ENCODE measurements around the gene CACNG6.

The CACNG6 gene

DNA sequence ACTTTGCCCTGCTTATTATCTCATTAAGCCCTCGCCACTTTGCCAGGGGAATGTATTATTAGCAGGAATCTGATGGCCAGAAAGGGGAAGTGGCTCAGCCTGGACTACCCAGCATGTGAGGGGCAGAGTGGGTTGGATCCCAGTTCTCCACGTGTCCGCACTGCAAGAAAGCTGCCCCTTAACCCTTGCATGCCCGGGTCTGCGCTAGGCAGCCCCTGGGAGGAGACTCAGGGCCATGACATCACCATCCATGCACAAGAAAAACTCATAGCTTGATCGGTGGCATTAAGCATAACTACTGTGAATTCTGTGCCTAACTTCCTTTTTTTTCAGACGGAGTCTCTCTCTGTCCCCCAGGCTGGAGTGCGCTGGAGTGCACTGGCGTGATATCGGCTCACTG is 19.8 kb upstream of the CACNG6 start:
- no peak for DNase-seq

DNA sequence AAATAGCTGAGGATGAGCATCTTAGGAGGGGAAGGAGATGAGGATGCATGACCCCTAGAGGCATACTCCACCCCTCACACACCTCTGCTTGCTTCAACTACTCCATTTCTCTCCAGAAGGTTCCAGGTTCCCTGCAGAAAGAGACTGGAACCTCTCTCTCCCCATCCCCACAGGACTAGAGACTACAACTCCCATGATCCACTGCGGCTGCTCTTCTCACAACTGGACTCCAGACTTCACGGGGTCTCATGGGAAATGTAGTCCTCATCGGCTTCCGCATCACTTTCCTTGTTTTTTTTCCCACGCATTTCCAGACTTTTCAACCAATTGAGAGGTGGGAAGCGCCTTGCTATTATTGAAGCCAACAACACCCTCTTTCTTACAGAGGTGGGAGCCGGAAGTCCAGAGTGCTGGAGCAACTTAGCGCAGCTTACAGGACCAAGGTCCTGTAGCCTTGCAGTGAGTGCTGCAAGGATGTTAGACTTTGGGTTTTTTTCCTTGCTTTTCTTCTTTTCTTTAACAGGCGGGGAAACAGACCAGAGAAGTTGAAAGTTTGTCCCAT is 13.9 kb upstream of the CACNG6 start:
- peak; percentile 64 to 66 for DNase-seq

DNA sequence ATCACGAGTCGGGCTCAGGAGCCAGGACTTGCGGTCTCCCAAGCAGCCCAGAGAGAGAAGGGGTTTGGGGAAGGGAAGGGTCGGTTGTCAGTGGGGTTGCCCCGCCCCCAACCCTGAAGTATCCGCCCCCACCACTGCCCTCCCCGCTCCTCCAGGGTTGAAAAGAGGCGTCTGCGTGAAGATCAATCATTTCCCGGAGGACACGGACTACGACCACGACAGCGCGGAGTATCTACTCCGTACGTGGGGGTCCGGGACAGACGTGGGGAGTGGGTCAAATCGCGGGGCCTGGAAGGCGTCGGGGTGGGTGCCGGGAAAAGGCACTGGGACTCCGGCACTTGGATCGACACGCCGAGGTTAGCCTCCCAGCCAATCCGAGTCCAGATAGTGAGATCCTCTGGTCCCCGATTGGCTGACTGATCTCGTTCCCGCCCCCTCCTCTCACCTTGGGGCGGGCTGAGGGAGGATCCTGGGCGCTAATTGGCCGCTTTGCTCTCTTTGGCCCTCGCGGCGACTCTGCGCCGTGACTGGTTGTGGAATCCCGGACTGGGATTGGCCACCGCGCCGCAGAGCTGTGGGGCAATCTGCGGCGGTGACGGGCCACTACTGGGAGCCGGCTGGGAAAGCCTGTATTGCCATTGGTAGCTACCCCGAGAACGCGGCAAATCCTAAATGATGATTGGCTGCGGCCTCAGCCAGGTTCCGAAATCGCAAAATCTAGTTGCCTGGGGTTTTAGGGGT is 13.3 kb upstream of the CACNG6 start:
- peak in 1 of 2 donors; percentile 47 for DNase-seq

DNA sequence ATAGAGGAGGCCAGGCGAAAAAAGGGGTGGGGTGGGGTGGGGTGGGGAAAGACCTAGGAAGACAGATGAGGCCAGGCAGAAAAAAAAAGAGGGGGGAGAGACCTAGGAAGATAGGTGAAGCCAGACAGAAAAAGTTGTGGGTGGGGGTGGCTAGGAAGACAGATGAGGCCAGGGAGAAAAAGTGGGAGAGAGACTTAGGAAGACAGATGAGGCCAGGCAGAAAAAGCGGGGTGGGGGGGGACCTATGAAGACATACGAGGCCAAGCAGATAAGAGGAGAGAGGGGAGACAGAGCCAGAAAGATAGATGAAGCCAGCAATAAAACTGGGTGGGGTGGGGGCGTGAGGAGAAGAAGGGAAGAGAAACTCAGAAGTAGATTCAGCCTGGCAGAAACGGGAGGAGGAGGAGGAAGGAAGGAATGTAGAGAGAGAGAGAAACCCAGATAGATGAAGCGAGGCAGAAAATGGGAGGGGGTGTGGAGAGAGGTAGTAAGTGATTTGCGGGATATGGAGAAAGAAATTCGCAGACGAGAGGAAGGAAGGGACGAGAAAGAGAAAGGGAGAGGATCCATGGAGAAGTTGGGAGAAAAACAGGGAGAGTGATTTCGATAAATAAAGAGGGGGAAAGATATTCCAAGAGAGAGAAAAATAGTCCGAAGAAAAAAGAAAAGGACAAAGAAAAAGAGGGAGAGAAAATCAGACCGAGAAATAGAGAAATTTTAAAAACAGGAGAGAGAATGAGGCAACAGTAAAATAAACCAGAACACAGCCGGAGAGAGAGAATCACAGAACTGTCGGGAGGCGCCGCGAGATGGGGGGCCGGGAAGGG is 12.2 kb upstream of the CACNG6 start:
- no peak for DNase-seq

DNA sequence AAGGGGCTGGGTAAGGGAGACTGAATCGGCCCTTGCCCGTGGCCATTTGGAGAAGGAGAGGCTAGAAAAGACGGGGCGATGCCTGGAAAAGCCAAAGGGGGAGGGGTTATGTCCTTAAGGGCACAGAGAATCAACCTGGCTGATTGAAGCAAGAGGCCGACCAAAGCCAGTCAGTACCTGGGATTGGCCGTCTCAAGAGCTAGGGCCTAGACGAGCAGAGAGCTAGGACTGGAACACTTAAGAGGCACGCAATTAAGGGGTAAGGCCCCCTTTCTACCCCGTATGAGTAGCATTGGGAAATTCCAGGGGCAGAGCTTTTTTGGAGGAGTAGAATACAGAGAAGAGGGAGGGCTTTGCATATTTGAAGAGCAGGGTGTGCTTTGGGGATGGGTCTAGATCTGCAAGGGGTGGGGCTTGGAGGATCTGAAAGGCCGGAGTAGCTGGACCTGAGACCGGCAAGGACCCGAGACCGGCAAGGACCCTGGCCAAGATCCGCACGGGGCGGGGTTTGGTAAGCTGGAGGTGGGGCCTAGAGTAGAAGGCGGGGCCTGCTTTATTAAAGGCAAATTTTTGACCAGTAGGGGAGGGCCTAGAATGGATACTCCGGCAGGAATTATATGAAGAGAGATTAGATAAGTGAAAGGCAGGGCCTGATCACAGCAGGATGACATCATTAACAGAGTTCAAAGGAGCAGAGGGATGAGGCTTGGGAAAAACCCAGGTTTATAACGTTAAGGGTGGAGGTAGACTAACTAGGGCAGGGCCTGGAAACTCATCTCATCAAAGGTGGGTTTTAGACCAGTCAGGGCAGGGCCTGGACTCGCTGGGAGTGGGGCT is 10.7 kb upstream of the CACNG6 start:
- DNase-seq = no peak

DNA sequence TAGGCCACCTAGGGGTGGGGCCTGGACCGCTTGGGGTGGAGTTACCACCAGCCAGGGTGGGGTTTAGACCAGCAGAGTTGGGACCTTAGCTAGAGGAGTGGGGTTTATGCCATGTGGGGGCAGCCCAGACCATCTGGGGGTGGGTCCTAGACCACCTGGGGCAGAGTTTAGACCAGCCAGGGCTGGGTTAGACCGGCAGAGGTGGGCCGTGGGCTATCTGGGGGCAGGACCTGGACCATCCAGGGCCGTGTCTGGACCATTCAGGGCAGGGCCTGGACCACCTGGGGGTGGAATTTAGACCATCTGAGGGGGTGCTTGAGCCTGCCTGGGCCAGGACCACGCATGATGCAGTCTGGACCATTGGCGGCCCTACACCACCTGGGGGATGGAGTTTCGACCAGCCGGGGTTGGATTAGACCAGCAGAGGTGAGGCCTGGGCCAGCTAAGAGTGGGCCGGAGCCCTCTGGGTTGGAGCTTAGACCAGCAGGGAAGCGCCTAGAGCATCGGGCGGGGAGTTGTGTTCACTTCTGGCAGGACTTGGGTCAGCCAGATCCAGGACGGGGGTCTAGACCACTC is 10.0 kb upstream of the CACNG6 start:
- no peak for DNase-seq

DNA sequence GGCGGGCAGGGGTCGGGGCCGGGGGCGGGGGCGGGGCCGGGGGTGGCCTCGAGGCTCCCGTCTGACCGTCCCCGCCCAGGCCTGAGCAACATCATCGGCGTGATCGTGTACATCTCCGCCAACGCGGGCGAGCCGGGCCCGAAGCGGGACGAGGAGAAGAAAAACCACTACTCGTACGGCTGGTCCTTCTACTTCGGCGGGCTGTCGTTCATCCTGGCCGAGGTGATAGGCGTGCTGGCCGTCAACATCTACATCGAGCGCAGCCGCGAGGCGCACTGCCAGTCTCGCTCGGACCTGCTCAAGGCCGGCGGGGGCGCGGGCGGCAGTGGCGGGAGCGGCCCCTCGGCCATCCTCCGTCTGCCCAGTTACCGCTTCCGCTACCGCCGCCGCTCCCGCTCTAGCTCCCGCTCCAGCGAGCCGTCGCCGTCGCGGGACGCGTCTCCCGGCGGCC is 9.4 kb upstream of the CACNG6 start:
- no peak for DNase-seq

DNA sequence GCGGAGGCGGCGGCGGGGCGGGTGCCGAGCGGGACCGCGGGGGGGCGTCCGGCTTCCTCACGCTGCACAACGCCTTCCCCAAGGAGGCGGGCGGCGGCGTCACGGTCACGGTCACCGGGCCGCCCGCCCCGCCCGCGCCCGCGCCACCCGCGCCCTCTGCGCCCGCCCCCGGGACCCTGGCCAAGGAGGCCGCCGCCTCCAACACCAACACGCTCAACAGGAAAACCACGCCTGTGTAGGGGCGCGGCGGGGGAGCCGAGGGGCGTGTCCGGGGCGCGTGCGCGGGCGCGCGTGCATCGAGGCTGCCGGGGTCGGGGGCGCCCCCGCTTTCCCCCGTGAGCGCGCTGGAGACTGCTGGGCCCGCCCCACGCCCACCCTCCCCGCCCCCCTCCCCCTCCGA is 8.8 kb upstream of the CACNG6 start:
- DNase-seq = no peak

DNA sequence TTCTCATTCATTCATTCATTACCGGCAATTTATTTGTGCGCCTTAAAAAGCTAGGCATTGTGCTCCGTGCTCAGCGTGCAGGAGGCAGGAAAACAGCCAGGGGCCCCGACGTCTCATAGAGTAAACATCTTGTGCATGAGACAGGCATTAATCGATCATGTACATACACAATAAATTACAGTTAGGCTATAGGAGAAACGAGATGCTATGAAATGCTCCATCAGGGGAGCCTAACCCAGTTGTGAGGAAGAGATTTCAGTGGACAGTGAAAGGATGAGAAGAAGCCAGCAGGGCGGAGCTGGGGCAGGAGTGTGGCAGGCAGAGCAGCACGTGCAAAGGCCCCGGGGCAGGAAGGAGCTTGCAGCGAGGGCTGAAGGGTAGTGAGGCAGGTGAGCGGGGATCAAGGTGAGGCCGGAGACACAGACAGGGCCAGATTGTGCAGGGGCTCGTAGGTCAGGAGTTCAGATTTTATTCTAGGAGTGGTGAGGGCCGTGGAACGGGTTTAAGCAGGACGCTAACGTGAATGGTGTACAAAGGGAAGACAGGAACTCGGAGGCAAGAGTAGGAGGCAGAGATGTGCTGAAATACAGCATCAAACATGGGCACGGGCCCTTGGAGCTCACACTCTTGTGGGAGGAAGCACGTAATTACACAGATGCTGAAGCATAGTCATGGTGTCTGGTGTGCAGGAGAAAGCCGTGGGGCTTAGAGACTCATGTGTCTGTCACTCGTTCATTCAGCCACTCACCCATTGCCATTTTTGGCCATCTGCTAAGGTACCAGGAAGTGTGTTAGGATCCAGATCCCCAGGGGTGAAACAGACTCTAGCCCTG is 7.8 kb upstream of the CACNG6 start:
- DNase-seq = no peak

DNA sequence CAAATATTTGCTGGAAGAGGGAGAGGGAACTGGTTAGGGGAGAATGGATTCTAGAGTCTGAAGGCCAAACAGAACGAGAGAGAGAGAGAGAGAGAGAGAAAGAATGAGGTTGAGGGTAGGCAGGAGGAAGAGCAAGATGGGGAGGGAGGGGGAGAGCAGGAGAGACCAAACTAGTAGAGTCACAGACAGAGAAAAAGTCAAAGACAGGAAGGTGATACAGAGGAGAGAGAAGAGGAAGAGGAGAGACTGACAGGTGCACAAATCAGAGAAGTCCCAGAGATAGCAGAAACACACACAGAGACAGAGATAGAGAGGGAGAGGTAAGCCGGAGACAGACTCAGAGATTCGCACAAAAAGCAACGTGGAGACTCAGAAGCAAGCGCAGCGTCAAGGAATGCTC is 5.6 kb upstream of the CACNG6 start:
- no peak for DNase-seq

DNA sequence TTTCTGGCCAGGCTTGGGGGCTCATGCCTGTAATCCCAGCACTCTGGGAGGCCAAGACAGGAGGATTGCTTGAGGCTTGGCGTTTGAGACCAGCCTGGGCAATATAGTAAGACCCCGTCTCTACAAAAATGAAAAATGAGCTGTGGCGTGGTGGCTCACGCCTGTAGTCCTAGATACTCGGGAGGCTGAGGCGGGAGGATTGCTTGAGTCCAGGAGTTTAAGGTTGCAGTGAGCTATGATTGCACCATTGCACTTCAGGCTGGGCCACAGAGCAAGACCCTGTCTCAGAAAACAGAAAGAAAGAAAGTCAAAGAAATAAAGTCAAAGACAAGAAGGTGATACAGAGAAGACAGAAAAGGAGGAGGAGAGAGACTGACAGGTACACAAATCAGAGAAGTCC is 2.5 kb upstream of the CACNG6 start:
- DNase-seq = no peak

DNA sequence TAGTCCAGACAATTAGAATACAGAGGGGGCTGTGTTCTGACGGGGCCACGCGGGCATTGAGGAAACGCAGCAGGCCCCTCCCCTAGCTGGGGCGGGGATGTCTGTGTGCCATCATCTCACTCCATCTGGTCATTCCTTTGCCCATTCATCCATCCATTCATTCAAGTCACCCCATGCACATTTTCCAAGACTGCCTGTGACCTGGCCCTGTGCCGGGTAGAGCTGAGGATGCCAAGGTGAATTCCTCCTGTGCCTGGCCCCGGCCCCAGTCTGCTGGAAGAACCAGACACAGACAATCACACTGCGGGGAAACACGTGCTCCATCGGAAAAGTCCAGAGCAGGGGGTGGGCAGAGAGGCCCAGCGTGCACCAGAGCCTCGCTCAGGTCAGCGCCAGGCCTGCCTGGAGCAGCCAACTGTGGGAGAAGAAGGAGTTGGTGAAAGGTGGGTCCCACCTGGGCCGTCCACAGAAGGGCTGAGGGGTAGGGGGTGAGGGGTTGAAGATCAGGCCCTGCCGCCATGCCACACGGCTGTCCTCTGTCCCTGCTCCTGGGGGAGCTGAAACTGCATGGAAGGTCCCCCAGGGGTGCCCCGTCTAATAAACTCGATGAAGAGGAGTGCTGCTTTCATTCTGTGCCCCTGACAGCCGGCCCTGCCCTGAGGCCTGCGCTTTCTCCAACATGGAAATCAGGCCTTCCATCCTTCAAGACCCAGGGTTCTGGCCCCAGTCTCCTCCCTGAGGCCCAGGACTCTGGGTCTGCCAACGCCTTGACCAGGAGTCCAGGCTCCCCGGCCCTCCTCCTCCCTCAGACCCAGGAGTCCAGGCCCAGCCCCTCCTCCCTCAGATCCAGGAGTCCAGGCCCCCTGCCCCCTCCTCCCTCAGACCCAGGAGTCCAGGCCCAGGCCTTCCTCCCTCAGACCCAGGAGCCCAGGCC is 1.6 kb upstream of the CACNG6 start:
- DNase-seq = no peak

DNA sequence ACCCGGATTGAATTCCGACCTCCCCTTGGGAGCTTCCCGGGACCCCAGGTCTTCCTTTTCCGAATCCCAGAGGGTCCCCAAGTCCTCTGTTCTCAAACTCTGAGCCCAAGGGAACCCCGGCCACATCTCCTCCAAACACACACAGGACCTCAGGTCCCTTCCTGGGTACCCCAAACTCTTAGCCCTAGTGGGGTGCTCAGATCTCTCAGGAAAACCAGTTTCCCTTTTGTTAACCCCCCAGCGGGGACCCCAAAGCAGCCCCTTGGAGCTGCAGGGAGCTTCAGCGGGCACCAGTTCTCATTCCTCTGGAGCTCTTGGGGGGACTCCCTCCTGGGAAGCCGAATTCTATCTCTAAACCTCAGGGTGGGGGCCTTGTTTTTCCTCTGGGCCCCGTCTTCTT is 774 bp downstream of the CACNG6 start:
- DNase-seq = no peak

DNA sequence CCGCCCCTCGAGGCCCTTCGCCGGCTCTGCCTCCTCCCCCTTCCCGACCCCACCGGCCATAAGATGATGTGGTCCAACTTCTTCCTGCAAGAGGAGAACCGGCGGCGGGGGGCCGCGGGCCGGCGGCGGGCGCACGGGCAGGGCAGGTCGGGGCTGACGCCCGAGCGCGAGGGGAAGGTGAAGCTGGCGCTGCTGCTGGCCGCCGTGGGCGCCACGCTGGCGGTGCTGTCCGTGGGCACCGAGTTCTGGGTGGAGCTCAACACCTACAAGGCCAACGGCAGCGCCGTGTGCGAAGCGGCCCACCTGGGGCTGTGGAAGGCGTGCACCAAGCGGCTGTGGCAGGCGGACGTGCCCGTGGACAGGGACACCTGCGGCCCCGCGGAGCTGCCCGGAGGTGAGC is 1.4 kb downstream of the CACNG6 start:
- DNase-seq = no peak

DNA sequence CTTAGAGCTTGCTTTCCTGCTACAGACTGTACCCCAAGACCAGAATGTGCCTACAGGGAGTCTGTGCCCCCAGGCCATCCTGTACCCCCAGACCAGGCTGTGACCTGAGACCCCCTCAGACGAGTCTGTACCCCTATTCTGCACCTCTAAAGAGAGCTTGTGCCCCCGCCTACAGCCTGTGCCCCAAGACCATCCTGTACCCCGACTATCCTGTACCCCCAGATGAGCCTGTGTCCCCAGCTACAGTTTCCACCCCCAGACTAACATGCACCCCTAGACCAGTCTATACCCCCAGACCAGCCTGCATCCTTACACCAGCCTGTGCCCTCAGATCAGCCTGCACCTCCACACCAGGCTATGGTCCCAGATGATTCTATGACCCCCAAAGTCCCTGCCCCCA is 2.0 kb downstream of the CACNG6 start:
- no peak for DNase-seq

DNA sequence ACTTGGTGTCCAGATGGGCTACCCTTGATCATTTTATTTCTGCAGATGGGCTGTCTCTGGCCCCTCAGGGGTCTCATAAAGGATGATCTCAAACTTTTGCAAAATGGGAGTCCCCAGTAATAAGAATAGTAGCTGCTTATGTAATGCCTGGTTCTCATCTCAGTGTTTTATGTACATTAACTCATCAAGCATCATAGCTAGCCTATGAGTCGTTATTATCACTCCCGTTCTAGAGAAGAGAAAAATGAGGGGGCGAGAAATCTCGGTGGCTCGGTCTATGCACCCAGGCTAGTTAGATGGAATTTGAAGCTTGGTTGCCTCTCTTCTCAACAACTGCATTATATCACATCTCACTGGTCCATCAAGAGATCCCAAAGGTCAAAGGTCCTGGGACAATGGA is 3.4 kb downstream of the CACNG6 start:
- no peak for DNase-seq

DNA sequence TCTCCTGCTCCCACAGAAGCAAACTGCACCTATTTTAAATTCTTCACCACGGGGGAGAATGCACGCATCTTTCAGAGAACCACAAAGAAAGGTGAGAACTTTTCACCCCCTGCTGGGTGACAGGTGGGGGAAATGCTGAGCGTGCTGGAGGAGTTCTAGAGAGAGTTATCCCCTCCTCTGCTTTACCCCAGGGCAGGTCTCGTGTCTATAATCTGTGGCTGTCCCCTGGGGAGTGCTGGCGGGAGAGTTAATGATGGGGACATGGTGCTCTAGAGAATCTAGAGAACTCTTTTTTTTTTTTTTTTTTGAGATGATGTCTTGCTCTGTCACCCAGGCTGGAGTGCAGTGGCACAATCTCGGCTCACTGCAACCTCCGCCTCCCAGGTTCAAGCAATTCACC is 6.8 kb downstream of the CACNG6 start:
- DNase-seq = no peak

DNA sequence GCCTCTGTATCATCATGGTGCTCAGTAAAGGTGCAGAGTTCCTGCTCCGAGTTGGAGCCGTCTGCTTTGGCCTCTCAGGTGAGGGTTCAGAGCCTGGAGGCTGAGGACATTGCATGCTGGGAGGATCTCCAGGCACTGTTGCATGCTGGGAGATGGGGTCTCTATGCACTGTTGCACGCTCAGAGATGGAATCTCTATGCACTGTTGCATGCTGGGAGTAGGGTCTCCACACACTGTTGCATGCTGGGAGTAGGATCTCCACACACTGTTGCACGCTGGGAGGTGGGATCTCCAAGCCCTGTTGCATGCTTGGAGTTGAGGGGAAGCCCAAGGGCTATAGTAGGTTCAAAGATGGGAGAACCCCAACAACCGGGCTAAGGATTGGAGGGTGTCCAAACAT is 8.3 kb downstream of the CACNG6 start:
- no peak for DNase-seq

DNA sequence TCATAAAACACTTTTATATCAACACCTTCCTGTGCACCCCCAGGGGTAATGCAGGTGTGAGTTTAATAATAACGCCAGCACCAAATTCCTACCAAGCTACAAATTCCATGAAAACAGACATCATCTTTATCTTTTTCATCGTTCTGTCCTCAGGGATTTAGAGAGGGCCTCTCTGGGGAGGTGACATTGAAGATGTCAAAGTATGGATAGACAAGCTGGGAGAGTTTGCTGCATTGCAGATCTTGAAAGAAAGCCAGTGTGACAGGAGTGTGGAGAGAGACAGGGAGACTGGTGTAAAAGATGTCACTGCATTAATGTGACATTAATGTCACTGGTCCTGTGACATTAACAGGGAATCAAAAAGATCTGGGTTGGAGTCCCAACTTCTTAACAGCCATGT is 10.1 kb downstream of the CACNG6 start:
- DNase-seq = no peak

DNA sequence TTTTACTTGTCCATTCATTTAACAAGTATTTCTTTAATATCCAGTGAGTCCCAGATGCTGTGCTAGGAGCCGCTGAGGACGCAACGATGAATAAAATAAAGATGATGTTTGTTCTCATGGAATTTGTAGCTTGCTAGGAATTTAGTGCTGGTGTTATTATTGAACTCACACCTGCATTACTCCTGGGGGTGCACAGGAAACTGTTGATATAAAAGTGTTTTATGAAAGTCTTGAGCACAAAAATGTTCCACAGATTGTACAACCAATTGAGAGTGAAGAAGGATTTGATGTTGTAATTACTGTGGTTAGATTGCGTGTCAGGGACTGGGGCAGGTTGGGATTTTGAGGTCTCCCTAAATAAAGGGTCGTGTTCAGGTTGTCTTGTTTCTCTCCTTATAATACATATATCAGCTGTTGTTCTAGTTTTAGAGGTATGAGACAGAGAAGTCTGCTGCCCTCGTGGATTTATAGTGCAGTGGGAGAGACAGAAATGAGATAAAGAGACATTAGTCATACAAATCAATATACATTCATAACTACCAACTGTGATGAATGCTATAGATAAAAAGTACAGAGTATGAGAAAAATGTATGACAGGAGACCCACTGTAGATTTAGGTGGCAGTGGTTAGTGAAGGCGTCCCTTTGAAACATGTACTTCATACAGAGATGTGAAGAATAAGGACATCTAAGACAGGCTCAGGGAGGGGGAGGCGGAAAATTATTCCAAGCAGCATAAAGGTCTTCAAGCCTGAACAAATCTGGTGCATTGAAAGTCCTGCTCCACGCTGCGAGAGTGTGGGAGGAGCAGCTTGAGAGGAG is 11.3 kb downstream of the CACNG6 start:
- no peak for DNase-seq
